Panc1 (cell line): ENCODE measurements around the gene PDE6B. TPM values are rescaled to one million over a fixed set of nuclear protein-coding genes. Genes with fewer than 3 reads are reported as not detected.

Source experiments
- ATAC-seq: fragments of 200-7000 bp; cut with Tn5 transposase; 2 replicates; pipeline ENCODE4 v1.9.1; 2020; ENCODE audit warnings: mild to moderate bottlenecking, moderate library complexity
- BruUV-seq: library from RNA; stranded (reverse); fragments of 400-500 nt; replicated peaks from 2 replicates; lab custom pipeline; 2021; lab: Mats Ljungman, UMichigan
- CTCF ChIA-PET: fragments of 300-600 bp; sonication (Branson Sonifier 250); formaldehyde crosslinking; loops from one replicate; lab custom pipeline; 2022; ENCODE audit warnings: antibody characterized with exemption; lab: Charles Lee
- POLR2A ChIA-PET: fragments of 300-600 bp; sonication (Branson Sonifier 250); formaldehyde crosslinking; loops from one replicate; lab custom pipeline; 2022; ENCODE audit warnings: antibody characterized with exemption; lab: Charles Lee
- DNase-seq: peaks from one replicate; pipeline ENCODE4 v3.0.0-alpha.2; 2010; ENCODE audit warnings: low read depth, low spot score
- H3K27ac ChIP-seq: 2 replicates; pipeline ENCODE4 v1.5.1; 2011; ENCODE audit warnings: mild to moderate bottlenecking, low read length, inconsistent platforms
- H3K27me3 ChIP-seq: fragments of 200-500 bp; sonication (Bioruptor generic); 2 replicates; pipeline ENCODE4 v1.6.0; 2014; ENCODE audit warnings: low read length, inconsistent platforms; ENCODE audit not compliant: control insufficient read depth, insufficient read depth
- H3K36me3 ChIP-seq: fragments of 200-500 bp; sonication (Bioruptor generic); 2 replicates; pipeline ENCODE4 v1.5.1; 2014; ENCODE audit warnings: inconsistent platforms, mild to moderate bottlenecking, low read length, moderate library complexity; ENCODE audit not compliant: control insufficient read depth, insufficient read depth
- H3K4me1 ChIP-seq: 2 replicates; pipeline ENCODE4 v1.5.1; 2011; ENCODE audit warnings: inconsistent platforms, mild to moderate bottlenecking, low read length, moderate library complexity; ENCODE audit not compliant: control insufficient read depth, insufficient read depth
- H3K4me3 ChIP-seq, 2 experiments: 2 replicates each; pipeline ENCODE4 v1.5.1; 2011 to 2012; ENCODE audit warnings: low read depth in 2 of 2, low read length in 2 of 2, mild to moderate bottlenecking in 2 of 2, inconsistent platforms in 1 of 2, moderate library complexity in 1 of 2
- H3K9me3 ChIP-seq: fragments of 200-500 bp; sonication (Bioruptor generic); 2 replicates; pipeline ENCODE4 v1.5.1; 2014; ENCODE audit warnings: low read depth, mild to moderate bottlenecking, inconsistent platforms, low read length, moderate library complexity; ENCODE audit not compliant: control insufficient read depth, insufficient read depth
- POLR2AphosphoS5 ChIP-seq: IDR thresholded peaks from 2 replicates; pipeline ENCODE4 v1.6.1; 2012; ENCODE audit warnings: mild to moderate bottlenecking, low read depth, low read length, moderate library complexity
- SIN3A ChIP-seq: IDR thresholded peaks from 2 replicates; pipeline ENCODE4 v1.6.1; 2012; ENCODE audit warnings: low read depth, mild to moderate bottlenecking, low read length, moderate library complexity, borderline replicate concordance; ENCODE audit not compliant: insufficient read depth
- TCF7L2 ChIP-seq: IDR thresholded peaks from 2 replicates; pipeline ENCODE4 v1.6.1; 2011; ENCODE audit warnings: mild to moderate bottlenecking, low read depth, low read length, inconsistent platforms
- in situ Hi-C: cut with HindIII; loops from 2 replicates; pipeline ENCODE4 v1.10.0; 2016; ENCODE audit warnings: low sequenced_read_pairs, low pct_unique_long_range_greater_than_20kb
- intact Hi-C: fragments of 100-400 bp; cut with micrococcal nuclease; formaldehyde crosslinking; loops from one replicate; pipeline ENCODE4 v1.10.0; 2022; ENCODE audit not compliant: unreplicated experiment
- total RNA-seq: library from RNA; stranded (reverse); gene quantifications from one replicate; pipeline ENCODE4 v1.2.1, GENCODE V29; 2021; ENCODE audit not compliant: unreplicated experiment
- TF ChIP-seq, protein P1 (sequence below), 2 experiments: IDR thresholded peaks; 2 replicates each; pipeline ENCODE4 v1.6.1; 2011 to 2012; ENCODE audit warnings: low read depth in 2 of 2, control low read depth in 1 of 2, low read length in 1 of 2, mild to moderate bottlenecking in 1 of 2, moderate library complexity in 1 of 2; ENCODE audit not compliant: insufficient read depth in 1 of 2
- TF ChIP-seq, protein P2 (sequence below): fragments of 450-650 bp; IDR thresholded peaks from 2 replicates; pipeline ENCODE4 v1.5.1; 2017; ENCODE audit warnings: mild to moderate bottlenecking

Gene PDE6B
- total RNA-seq, 1 experiment from 2014 or later = 6.5 TPM

DNA sequence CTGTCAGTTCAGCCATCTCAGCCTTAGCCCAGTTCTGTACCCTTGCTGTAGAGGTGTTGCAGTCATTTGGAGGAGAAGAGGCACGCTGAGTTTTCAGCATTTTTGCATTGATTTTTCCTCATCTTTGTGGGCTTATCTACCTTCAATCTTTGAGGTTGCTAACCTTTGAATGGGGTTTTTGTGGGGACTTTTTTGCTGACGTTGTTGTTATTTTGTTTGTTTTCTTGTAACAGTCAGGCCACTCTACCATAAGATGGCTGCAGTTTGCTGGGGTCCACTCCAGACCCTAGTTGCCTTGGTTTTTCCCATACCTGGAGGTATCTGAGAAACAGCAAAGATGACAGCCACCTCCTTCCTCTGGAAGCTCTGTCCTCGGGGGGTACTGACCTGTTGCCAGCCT, 26.4 kb upstream of the PDE6B start:
- TF ChIP-seq TCF7L2 (no peak), SIN3A (no peak), POLR2AphosphoS5 (no peak)
- TF ChIP-seq, protein P1, sequence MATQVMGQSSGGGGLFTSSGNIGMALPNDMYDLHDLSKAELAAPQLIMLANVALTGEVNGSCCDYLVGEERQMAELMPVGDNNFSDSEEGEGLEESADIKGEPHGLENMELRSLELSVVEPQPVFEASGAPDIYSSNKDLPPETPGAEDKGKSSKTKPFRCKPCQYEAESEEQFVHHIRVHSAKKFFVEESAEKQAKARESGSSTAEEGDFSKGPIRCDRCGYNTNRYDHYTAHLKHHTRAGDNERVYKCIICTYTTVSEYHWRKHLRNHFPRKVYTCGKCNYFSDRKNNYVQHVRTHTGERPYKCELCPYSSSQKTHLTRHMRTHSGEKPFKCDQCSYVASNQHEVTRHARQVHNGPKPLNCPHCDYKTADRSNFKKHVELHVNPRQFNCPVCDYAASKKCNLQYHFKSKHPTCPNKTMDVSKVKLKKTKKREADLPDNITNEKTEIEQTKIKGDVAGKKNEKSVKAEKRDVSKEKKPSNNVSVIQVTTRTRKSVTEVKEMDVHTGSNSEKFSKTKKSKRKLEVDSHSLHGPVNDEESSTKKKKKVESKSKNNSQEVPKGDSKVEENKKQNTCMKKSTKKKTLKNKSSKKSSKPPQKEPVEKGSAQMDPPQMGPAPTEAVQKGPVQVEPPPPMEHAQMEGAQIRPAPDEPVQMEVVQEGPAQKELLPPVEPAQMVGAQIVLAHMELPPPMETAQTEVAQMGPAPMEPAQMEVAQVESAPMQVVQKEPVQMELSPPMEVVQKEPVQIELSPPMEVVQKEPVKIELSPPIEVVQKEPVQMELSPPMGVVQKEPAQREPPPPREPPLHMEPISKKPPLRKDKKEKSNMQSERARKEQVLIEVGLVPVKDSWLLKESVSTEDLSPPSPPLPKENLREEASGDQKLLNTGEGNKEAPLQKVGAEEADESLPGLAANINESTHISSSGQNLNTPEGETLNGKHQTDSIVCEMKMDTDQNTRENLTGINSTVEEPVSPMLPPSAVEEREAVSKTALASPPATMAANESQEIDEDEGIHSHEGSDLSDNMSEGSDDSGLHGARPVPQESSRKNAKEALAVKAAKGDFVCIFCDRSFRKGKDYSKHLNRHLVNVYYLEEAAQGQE (IDR thresholded peaks at IDR 0.05; ENCODE audit: insufficient read depth in 1 of 2, low read depth in 2 of 2, low read length in 1 of 2) = no peak
- TF ChIP-seq, protein P2, sequence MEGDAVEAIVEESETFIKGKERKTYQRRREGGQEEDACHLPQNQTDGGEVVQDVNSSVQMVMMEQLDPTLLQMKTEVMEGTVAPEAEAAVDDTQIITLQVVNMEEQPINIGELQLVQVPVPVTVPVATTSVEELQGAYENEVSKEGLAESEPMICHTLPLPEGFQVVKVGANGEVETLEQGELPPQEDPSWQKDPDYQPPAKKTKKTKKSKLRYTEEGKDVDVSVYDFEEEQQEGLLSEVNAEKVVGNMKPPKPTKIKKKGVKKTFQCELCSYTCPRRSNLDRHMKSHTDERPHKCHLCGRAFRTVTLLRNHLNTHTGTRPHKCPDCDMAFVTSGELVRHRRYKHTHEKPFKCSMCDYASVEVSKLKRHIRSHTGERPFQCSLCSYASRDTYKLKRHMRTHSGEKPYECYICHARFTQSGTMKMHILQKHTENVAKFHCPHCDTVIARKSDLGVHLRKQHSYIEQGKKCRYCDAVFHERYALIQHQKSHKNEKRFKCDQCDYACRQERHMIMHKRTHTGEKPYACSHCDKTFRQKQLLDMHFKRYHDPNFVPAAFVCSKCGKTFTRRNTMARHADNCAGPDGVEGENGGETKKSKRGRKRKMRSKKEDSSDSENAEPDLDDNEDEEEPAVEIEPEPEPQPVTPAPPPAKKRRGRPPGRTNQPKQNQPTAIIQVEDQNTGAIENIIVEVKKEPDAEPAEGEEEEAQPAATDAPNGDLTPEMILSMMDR = no peak
- Histone ChIP-seq H3K4me3 (no peak overlapping the region), H3K27ac (no peak overlapping the region), H3K9me3 (no peaks in the 10 kb centered on the region), H3K36me3 (no peaks in the 10 kb centered on the region), H3K4me1 (no peaks in the 10 kb centered on the region), H3K27me3 (no peaks in the 10 kb centered on the region)
- DNase-seq (no peak), ATAC-seq (no peak)
- in situ Hi-C loops (no loop called here), intact Hi-C loops (no loop called here)
- ChIA-PET POLR2A (no interaction called here), CTCF (no interaction called here)
- BruUV-seq = no TSS peak

DNA sequence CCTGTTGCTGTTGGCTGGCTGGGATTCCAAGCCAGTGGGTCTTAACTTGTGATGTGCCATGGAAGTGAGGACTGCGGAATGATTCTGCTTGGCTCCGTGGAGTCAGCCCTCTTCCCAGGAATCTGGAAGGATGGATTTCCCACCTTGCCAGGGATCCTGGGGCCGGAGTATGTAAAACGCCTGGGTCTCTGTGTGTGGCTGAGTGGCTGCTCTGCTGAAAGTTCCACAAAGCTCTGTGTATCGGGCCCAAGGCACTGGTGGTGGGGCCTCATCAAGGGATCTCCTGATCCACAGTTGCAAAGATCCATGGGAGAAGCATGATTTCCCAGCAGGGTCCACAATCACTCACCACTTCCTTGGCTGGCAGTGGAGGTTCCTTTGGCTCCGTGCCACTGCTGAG, 25.2 kb upstream of the PDE6B start:
- H3K27me3 ChIP-seq = no peaks in the 10 kb centered on the region
- no peak overlapping the region for H3K27ac ChIP-seq
- DNase-seq (no peak), ATAC-seq (no peak)
- in situ Hi-C loops = no loop called here
- BruUV-seq = no TSS peak
- POLR2A ChIA-PET = no interaction called here
- no peak overlapping the region for H3K4me3 ChIP-seq
- H3K36me3 ChIP-seq = no peaks in the 10 kb centered on the region
- no peaks in the 10 kb centered on the region for H3K4me1 ChIP-seq
- no peaks in the 10 kb centered on the region for H3K9me3 ChIP-seq
- intact Hi-C loops = no loop called here
- no peak for TF ChIP-seq SIN3A
- TF ChIP-seq POLR2AphosphoS5 = no peak
- TF ChIP-seq TCF7L2 = no peak
- TF ChIP-seq, protein P2 = no peak
- TF ChIP-seq, protein P1 (IDR thresholded peaks at IDR 0.05; ENCODE audit: insufficient read depth in 1 of 2, low read depth in 2 of 2, low read length in 1 of 2) = no peak
- CTCF ChIA-PET = no interaction called here
